WTC11 (cell line): Measurements from ENCODE around the gene MRPL41.

ENCODE experiments used
- AFF4 ChIP-seq: sonication (generic); formaldehyde crosslinking; IDR thresholded peaks from 2 replicates; pipeline ENCODE4 v1.8.1; 2023; ENCODE audit warnings: mild to moderate bottlenecking, missing genetic modification reagents, borderline replicate concordance
- CREB1 ChIP-seq: sonication (generic); formaldehyde crosslinking; IDR thresholded peaks from 2 replicates; pipeline ENCODE4 v1.8.0; 2023; ENCODE audit warnings: mild to moderate bottlenecking, missing genetic modification reagents
- E2F4 ChIP-seq: sonication (generic); formaldehyde crosslinking; IDR thresholded peaks from 2 replicates; pipeline ENCODE4 v1.8.1; 2022; ENCODE audit warnings: low read depth, mild to moderate bottlenecking, moderate library complexity, missing genetic modification reagents, borderline replicate concordance
- GABPB1 ChIP-seq: sonication (generic); formaldehyde crosslinking; IDR thresholded peaks from 2 replicates; pipeline ENCODE4 v1.8.1; 2023; ENCODE audit warnings: mild to moderate bottlenecking, missing genetic modification reagents
- NR3C1 ChIP-seq: sonication (generic); formaldehyde crosslinking; conservative IDR thresholded peaks from 2 replicates; pipeline ENCODE4 v1.8.1; 2023; ENCODE audit warnings: low read depth, mild to moderate bottlenecking, missing genetic modification reagents
- TF ChIP-seq, protein P1 (sequence below): sonication (generic); formaldehyde crosslinking; IDR thresholded peaks from 2 replicates; pipeline ENCODE4 v1.8.1; 2023; ENCODE audit warnings: mild to moderate bottlenecking, missing genetic modification reagents, moderate library complexity
- TF ChIP-seq, protein P2 (sequence below): fragments of 200-600 bp; IDR thresholded peaks from 2 replicates; pipeline ENCODE4 v1.8.0; 2022; ENCODE audit warnings: antibody characterized with exemption
- TF ChIP-seq, protein P3 (sequence below): fragments of 250-450 bp; sonication (Bioruptor Pico); IDR thresholded peaks from 2 replicates; pipeline ENCODE4 v1.9.0; 2021; ENCODE audit warnings: moderate library complexity, mild to moderate bottlenecking, inconsistent platforms, borderline replicate concordance

GRCh38 chr9:137593176-137593575, 41.5 kb downstream of the MRPL41 start:
- TF ChIP-seq, protein P1, sequence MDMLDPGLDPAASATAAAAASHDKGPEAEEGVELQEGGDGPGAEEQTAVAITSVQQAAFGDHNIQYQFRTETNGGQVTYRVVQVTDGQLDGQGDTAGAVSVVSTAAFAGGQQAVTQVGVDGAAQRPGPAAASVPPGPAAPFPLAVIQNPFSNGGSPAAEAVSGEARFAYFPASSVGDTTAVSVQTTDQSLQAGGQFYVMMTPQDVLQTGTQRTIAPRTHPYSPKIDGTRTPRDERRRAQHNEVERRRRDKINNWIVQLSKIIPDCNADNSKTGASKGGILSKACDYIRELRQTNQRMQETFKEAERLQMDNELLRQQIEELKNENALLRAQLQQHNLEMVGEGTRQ (CRISPR knock-in tag), result no peak
- TF ChIP-seq, protein P2, sequence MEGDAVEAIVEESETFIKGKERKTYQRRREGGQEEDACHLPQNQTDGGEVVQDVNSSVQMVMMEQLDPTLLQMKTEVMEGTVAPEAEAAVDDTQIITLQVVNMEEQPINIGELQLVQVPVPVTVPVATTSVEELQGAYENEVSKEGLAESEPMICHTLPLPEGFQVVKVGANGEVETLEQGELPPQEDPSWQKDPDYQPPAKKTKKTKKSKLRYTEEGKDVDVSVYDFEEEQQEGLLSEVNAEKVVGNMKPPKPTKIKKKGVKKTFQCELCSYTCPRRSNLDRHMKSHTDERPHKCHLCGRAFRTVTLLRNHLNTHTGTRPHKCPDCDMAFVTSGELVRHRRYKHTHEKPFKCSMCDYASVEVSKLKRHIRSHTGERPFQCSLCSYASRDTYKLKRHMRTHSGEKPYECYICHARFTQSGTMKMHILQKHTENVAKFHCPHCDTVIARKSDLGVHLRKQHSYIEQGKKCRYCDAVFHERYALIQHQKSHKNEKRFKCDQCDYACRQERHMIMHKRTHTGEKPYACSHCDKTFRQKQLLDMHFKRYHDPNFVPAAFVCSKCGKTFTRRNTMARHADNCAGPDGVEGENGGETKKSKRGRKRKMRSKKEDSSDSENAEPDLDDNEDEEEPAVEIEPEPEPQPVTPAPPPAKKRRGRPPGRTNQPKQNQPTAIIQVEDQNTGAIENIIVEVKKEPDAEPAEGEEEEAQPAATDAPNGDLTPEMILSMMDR, result no peak
- TF ChIP-seq E2F4 (CRISPR knock-in tag) (no peak), NR3C1 (CRISPR knock-in tag) (no peak), GABPB1 (CRISPR knock-in tag) (no peak), CREB1 (CRISPR knock-in tag) (no peak), AFF4 (CRISPR knock-in tag) (no peak)
- TF ChIP-seq, protein P3, sequence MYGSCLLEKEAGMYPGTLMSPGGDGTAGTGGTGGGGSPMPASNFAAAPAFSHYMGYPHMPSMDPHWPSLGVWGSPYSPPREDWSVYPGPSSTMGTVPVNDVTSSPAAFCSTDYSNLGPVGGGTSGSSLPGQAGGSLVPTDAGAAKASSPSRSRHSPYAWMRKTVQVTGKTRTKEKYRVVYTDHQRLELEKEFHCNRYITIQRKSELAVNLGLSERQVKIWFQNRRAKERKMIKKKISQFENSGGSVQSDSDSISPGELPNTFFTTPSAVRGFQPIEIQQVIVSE (CRISPR knock-in tag), result no peak
